Pancreas (tissue), 10 donors: Measurements from ENCODE around the gene CD46. TPM values are rescaled to one million over a fixed set of nuclear protein-coding genes. Genes with fewer than 3 reads are reported as not detected.
A peak's percentile ranks its signal among the peaks of the same experiment; 100 is the strongest.
"Not testable (repeated sequence)": the region's sequence is repeated elsewhere in the genome, so short reads cannot be mapped to it uniquely, and the experiment has no call there.

ENCODE experiments used
- ATAC-seq, 4 donors: fragments of 200-7000 bp; cut with Tn5 transposase; one replicate each; pipeline versions ENCODE4 v1.8.0 to v1.9.1; 2020; ENCODE audit warnings: mild to moderate bottlenecking in 4 of 4, moderate library complexity in 4 of 4
- DNase-seq, 6 donors: peaks; one replicate each; pipeline ENCODE4 v3.0.0-alpha.2; 2020
- FAIRE-seq: peaks from 2 replicates; lab custom pipeline; 2012; peaks lifted over from hg19 to GRCh38; lab: Jason Lieb, UNC
- H3K27ac ChIP-seq, 4 donors: fragments of 200-600 bp; sonication (generic); 1 replicate in 3 of 4; 2 replicates in 1 of 4; pipeline versions ENCODE4 v1.5.0 to v1.8.0; 2020
- H3K27me3 ChIP-seq, 4 donors: fragments of 200-600 bp; one replicate each; pipeline ENCODE4 v1.8.0; 2021
- H3K36me3 ChIP-seq, 3 donors: fragments of 200-600 bp; sonication (generic) in 1 of 3; one replicate each; pipeline versions ENCODE4 v1.5.0 to v1.8.0; 2020 to 2021
- H3K4me1 ChIP-seq, 3 donors: fragments of 200-600 bp; one replicate each; pipeline ENCODE4 v1.8.0; 2021
- H3K4me3 ChIP-seq, 4 donors: fragments of 200-600 bp; sonication (generic) in 2 of 4; one replicate each; pipeline versions ENCODE4 v1.5.0 to v1.8.0; 2020 to 2021
- H3K9me3 ChIP-seq, 4 donors: fragments of 200-600 bp; one replicate each; pipeline ENCODE4 v1.8.0; 2021
- CTCF ChIP-seq, 4 donors: fragments of 200-600 bp; sonication (generic) in 3 of 4; IDR thresholded peaks; one replicate each; pipeline versions ENCODE4 v1.5.0 to v1.8.0; 2021; ENCODE audit warnings: antibody characterized with exemption in 4 of 4
- WGBS, 2 donors: extraction: QIAGEN DNeasy Blood & Tissue Kit; methylation state at CpG; one replicate each; pipeline ENCODE4 v1.1.7; 2013; 5-methylcytosine and 5-hydroxymethylcytosine counted together
- intact Hi-C, 3 donors: fragments of 100-400 bp; cut with DNase I; formaldehyde crosslinking; loops; one replicate each; pipeline versions ENCODE4 v1.11.1 to v1.14.2; 2022
- polyA plus RNA-seq, 2 donors: library from polyadenylated mRNA; stranded (reverse); fragments of 200-250 nt; gene quantifications; one replicate each; pipeline ENCODE4 v1.2.3, GENCODE V29; 2013
- total RNA-seq, 6 donors: library from RNA; stranded (reverse); fragmentation: NEBNext Ultra II Directional in 4 of 6; extraction: Animal tissue kit (Norgen Biotek cat#: 25700) in 4 of 6; gene quantifications; one replicate each; pipeline versions ENCODE4 v1.2.1 to v1.2.4, GENCODE V29; 2021 to 2023
- donor health status: healthy with polysubstance abuse.
- donor health status: DM: no; HTN: no; CAD: no; lungs with moderate emphysema.
- donor health status: DM: no; HTN: no; CAD: no.
- donor health status: control.
- donor health status: control.
- donor health status: Bipolar disorder and iron deficiency.
- donor health status: DM: yes; HTN: yes; CAD: no.
- donor health status: DM: no; HTN: no; CAD: no.
- donor health status: DM: no; HTN: no; CAD: no.
- donor health status: DM: yes; HTN: yes; CAD: no.

Gene CD46
- total RNA-seq (100 to 1,000 TPM; 101 to 172 (median 116) TPM), polyA plus RNA-seq (100 to 1,000 TPM in 1 of 2 donors, 10 to 100 TPM in 1; 59.8 to 141 TPM)

DNA sequence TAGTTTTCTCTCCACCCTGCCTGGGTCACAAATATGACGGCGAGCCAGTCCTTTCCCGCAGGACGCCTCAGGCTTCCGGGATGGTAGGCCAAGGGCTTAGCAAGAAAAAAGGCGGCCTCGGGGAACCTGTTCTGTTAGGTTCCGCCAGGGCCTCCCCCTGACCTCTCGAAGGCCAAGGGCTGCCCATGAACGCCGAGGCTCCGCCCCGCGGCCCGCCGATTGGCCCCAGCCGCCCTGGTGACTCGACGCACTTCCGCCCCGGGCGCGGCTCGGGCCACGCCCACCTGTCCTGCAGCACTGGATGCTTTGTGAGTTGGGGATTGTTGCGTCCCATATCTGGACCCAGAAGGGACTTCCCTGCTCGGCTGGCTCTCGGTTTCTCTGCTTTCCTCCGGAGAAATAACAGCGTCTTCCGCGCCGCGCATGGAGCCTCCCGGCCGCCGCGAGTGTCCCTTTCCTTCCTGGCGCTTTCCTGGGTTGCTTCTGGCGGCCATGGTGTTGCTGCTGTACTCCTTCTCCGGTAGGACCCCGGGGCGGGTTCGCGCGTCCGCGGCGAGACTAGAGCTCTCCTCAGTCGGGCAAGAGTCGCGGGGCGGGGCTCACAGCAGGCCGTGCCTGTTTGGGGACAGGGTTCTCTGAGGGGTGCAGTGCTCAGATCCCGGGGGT is at the start of gene CD46:
CD46 (plus strand) TSS at position 265 of the 666 bp plus-strand sequence; CDS start at position 424, 159 bp downstream.
- peak; percentile 92 to 97 (median 95) for ATAC-seq
- no peaks in the 10 kb centered on the region for H3K36me3 ChIP-seq
- intact Hi-C loops = no loop called here
- 0% methylated on average over 55 of the region's 55 CpGs for WGBS, 2 donors
- H3K27me3 ChIP-seq = no peaks in the 10 kb centered on the region
- peak; percentile 97 to 99 (median 98) for DNase-seq
- no peak for TF ChIP-seq CTCF (IDR thresholded peaks at IDR 0.05)
- H3K4me1 ChIP-seq = peaks cover 9 to 51% (median 50%) of the 10 kb centered on the region in 3 donors
- FAIRE-seq = peak; percentile 34
- H3K27ac ChIP-seq = peak within 1 kb of the TSS; percentile 77 to 95 (median 92)
- H3K9me3 ChIP-seq = no peaks in the 10 kb centered on the region
- peak within 1 kb of the TSS; percentile 77 to 92 (median 88) for H3K4me3 ChIP-seq

GRCh38 chr1:207702317-207702716 is 49.5 kb upstream of the CD46 start:
- 89 to 91% methylated on average over 1 of the region's 1 CpG for WGBS, 2 donors
- Histone ChIP-seq H3K36me3 (no peaks in the 10 kb centered on the region), H3K27me3 (no peaks in the 10 kb centered on the region), H3K27ac (no peak overlapping the region), H3K4me1 (no peaks in the 10 kb centered on the region), H3K4me3 (no peak overlapping the region), H3K9me3 (no peaks in the 10 kb centered on the region)
- DNase-seq = no peak
- no peak for TF ChIP-seq CTCF (IDR thresholded peaks at IDR 0.05)
- no peak for ATAC-seq
- intact Hi-C loops = no loop called here
- FAIRE-seq = no peak

GRCh38 chr1:207703712-207704111 is 48.1 kb upstream of the CD46 start:
- Histone ChIP-seq H3K4me3 (no peak overlapping the region), H3K4me1 (no peaks in the 10 kb centered on the region), H3K36me3 (no peaks in the 10 kb centered on the region), H3K27ac (no peak overlapping the region), H3K9me3 (no peaks in the 10 kb centered on the region), H3K27me3 (no peaks in the 10 kb centered on the region)
- TF ChIP-seq CTCF (IDR thresholded peaks at IDR 0.05) = no peak
- FAIRE-seq (no peak), DNase-seq (no peak), ATAC-seq (no peak)
- WGBS, 2 donors = 92 to 98% methylated on average over 5 of the region's 5 CpGs
- intact Hi-C loops = no loop called here

- H3K27ac ChIP-seq, H3K27me3 ChIP-seq, H3K4me3 ChIP-seq, H3K4me1 ChIP-seq, FAIRE-seq, H3K9me3 ChIP-seq, intact Hi-C loops, H3K36me3 ChIP-seq, ATAC-seq, DNase-seq: not testable (repeated sequence)
- WGBS, 2 donors = 64 to 69% methylated on average over 3 of the region's 3 CpGs
These were observed 43.9 kb upstream of the CD46 start for GRCh38 chr1:207708004-207708403.

DNA sequence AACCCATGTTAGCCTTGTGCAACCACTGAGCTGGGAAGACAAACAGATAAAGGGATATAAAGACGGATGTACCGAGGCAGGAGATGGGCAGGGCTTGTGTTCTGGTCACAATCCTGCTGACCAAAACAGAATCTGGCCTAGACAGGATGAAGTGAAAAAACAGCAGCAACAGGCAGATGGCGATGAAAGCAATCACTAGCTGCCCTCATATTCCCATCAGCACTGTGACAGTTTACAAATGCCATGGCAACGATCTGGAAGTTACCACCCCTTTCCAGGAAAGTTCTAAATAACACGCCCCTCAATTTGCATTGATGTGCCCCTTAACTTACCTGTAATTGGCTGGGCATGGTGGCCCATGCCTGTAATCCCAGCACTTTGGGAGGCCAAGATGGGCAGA is 40.6 kb upstream of the CD46 start:
- Histone ChIP-seq H3K4me3 (no peak overlapping the region), H3K9me3 (no peaks in the 10 kb centered on the region), H3K27ac (no peak overlapping the region), H3K4me1 (no peaks in the 10 kb centered on the region), H3K27me3 (no peaks in the 10 kb centered on the region), H3K36me3 (no peaks in the 10 kb centered on the region)
- DNase-seq = peak in 2 of 6 donors; percentile 14 to 19
- TF ChIP-seq CTCF (IDR thresholded peaks at IDR 0.05) = no peak
- FAIRE-seq = no peak
- WGBS, 2 donors = 39 to 42% methylated on average over 5 of the region's 5 CpGs
- intact Hi-C loops = no loop called here
- peak in 3 of 4 donors; percentile 69 to 83 (median 74) for ATAC-seq

- DNase-seq, H3K9me3 ChIP-seq, H3K27ac ChIP-seq, H3K4me3 ChIP-seq, intact Hi-C loops, H3K4me1 ChIP-seq, H3K27me3 ChIP-seq, FAIRE-seq, H3K36me3 ChIP-seq, ATAC-seq: not testable (repeated sequence)
- 72 to 87% methylated on average over 3 of the region's 3 CpGs for whole genome bisulfite sequencing, 2 donors
These were observed 39.2 kb upstream of the CD46 start for GRCh38 chr1:207712701-207713100.
